GM18861 (cell line): ENCODE data around the gene LDLRAP1.

Source experiments
- ATAC-seq: cut with Tn5 transposase; IDR thresholded peaks from one replicate; pipeline ENCODE4 v1.9.1; 2021; ENCODE audit not compliant: unreplicated experiment

The LDLRAP1 gene

DNA sequence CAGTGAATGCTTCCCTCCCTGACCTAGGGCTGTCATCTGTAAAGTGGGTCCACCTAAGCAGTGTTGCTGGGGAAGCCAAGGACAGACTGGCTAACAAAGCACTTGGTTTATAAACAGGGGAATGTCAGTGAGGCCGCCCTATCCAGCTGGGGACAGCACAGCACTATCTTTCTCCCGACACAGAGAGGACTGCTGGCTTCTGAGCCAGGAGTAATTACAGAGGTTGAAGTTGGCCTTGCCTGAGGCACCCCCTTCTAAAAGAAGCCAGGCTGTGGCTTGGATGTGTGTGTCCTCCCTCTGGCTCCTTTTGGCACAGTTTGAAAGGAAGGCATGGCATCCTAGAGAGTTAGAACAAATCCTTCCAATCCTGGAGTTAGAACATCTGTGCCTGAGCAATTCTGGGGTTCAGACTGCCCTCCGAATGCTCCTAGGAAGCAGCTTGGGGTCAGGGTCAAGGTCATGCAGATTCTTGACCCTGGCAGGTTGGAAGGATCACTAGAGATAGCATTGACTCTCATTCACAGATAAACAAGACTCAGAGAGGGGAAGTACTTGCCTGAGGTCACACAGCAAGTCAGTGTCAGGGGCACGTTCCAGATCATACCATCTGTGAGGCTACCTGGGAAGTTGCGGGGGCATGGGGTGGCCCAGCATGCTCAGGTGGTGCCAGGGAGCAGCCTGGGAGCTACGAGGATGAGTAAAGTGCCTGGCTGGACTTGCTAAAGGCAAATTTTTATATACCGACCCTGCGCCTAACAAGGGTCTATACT is 1.3 kb upstream of the LDLRAP1 start:
- ATAC-seq: no peak

DNA sequence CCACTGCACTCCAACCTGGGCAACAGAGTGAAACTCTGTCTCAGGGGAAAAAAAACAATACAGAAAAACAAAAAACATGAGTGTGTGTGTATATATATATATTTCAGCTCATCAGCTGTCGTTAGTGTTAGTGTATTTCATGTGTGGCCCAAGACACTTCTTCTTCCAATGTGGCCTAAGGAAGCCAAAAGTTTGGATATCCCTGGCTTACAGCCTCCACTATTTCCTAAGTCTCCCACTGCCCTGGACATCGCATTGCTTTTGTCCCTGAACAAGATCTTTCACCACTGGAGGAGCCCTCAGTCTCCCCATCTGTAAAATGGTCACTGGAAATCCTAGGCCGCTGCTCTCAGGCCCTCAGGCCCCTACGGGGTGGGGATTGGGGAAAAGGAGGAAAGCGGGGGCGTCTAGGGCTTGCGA is 391 bp upstream of the LDLRAP1 start:
- ATAC-seq: no peak

DNA sequence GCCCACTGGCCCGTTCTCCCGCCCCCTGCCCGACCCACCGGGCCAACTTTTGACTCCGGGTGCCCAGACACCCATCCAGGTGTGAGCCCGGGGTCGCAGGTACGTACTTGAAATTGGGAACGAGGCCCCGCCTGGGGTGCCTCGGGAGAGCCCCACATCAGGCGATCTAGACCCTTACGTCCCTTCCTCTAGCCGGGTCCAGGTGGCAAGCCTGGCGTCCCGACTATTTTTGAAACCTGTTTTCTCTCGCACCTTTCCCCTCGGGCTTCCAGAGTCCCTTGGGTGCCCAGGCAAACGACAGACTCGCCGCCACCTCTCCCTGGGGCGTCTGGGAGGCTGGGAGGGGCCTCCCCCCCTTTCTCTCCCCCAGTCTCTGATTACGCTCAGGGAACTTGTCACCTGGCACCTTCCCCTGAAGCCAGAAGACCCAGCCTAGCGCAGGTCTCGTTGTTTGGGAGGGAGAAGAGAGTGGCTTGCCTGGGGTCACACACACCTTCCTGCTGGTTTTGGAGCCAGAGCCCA is 898 bp downstream of the LDLRAP1 start:
- no peak for ATAC-seq

DNA sequence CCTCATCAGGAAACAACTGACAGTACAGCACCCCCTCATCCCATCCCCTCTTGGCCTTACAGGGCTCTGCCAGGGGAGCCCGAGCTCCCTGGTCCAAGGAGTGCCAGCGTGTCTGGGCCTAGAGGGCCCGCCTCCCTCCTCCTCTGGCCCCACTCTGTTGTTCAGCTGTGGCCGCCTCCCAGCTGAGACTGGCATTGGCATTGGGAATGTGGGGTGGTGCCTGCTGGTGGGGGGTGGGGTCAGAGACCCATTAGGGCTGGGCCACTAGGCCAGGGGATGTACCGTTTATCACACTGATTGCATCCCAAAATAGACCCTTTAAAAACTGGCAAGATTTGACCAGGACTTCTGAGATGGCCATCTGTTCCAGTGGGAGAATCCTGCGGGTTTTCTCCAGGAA is 1.4 kb downstream of the LDLRAP1 start:
- ATAC-seq: no peak

DNA sequence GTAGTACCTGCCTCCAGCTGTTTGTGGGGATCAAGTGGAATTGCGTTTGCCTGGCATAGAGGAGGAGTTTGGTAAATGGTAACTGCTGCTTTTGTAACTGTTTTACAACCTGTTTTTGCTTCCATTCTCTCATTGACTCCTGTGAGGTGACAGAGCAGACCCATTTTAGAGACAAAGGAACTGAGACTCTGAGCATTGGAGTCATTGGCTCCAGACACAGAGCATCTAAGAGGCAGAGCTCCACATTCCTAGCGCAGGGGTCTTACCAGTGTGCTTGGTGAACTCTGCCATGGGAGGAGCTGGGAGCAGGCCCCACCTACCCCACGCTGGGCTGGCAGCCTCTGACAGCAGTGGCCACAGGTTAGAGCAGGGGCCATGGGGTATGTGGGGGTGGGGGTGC is 2.4 kb downstream of the LDLRAP1 start:
- no peak for ATAC-seq

DNA sequence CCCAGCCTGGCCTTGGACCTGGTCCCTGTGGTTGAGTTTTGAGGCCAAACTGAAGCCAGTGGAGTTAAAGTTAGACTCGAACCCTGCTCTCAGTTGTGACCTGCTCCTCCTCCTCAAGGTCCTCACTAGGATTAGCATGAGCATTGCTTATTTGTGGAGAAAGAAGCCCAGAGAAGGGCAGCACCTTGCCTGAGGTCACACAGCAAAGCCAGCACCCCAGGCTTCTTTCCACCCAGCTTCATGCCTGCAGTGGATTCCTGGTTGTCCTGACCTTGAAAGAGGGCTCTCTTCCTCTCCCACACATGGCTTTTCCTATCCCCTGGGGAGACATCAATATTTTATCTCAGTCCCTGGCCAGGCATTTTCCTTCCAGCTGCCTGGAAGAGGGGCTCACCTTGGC is 2.8 kb downstream of the LDLRAP1 start:
- no peak for ATAC-seq

DNA sequence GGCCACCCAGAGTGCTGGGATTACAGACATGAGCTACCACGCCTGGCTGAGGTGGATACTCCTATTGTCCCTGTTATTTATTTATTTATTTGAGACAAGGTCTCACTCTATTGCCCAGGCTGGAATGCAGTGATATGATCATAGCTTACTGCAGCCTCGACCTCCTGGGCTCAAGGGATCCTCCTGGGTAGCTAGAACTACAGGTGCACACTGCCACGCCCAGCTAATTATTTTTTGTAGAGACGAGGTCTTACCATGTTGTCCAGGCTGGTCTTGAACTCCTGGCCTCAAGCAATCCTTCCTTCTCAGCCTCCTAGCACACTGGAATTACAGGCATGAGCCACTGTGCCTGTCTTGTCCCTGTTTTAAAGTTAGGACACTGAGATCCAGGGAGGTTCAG is 5.2 kb downstream of the LDLRAP1 start:
- no peak for ATAC-seq

DNA sequence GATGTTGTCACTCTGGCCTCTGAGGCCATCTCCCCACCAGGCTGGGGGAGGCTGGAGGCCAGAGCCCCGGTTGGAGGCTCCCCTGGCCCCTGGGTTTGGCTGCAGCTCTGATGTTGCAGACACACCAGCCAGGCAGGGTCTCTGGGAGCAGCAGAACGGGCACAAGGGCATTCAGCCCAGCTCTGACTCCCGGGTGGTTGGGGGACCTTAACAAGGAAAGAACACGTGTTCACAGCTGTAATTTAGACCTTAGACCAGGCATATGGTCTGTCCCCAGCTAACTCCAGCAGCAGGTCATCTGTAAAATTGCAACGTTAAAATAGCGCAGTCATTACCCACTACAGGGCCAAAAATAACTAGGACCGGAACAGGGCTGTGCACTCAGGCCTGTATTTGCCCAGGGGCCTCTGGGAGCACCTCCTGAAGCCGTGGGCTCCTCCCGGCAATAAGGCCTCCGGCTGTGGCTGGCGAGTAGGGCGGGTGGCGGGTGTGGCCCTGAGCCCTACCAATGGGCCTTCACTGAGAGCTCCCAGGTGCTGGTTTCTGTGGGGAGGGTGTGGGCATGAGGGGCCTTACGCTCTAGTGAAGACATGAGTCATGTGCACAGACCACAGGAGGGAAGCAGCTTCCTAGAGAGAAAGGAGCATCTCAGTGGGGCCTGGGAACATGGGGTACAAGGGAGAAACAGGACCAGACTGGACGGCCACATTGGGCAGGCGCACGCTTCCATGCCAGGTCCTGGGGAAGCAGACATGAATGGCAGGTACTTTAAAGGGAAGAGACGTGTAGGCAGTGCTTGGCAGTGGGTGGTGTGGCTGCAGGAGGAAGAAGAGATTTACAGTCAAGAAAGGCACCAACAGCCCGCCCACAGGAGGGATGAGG is 6.1 kb downstream of the LDLRAP1 start:
- peak; percentile 81 for ATAC-seq

DNA sequence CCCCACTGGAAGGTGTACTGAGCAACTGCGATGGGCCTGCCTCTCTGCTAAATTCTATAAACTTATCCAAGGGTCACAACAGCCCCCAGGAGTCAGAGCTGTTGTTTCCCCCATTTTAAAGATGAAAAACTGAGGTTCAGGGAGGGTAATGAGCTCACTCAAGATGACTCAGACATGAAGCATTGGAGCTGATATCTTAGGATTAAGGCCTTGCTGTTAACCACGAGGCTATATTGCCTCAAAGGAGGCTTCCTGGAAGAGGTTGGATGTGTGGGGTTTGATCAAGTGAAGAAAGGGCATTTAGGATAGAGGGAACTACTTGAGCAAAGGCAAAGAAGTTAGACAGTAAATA is 6.7 kb downstream of the LDLRAP1 start:
- ATAC-seq: no peak

DNA sequence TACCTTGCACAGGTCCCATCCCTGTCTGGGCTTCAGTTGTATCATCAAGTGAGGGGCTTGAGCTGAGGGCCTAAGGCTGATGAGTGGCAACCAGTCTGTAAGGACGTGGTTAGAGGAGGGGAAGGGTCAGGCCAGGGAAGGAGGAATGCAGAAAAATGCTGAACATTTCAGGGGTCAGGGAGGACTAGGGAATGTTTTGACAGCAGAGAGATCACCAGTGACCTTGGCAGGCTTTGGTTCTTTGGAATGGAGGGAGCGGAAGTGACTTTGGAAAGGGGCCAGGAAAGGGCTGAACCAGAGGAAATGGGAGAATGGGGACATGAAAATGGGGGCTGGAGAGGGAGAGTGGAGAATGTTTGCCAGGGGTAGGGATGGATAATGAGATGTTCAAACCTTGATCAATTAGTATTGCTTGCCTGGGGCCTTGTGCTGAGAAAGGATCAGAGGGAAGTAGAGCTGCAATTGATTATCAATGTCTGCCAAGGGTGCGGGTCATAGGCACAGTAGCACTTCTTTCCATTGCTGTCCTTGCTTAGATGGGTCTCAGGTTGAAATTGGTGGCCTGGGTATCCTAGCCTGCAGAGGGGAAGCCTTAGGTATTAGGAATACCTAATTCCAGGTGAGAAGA is 7.4 kb downstream of the LDLRAP1 start:
- ATAC-seq: no peak

DNA sequence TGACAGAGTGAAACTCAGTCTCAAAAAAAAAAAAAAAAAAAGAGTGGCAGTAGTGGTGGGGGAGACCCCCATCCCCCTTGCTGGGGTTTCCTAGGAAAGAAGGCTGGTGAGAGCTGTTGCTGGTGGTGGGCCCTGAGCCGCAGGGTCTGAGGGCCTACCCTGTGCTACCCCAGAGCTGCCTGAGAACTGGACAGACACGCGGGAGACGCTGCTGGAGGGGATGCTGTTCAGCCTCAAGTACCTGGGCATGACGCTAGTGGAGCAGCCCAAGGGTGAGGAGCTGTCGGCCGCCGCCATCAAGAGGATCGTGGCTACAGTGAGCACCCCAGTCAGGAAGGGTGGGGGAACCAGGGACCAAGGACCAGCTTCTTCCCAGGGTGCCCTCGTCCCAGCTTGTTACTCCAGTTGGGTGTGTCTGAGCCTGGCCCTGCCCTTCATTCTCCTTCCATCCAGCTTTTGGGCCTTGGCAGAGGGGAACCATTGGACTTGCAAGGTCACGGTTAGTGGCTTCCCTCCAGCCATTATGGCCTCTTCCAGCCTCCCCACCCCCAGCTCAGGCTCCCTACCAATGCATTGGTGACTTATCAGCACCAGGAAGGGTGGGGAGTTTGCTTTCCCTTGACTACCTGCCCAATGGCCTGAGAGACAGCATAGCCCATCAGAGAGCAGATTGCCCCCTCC is 10.5 kb downstream of the LDLRAP1 start:
- no peak for ATAC-seq

DNA sequence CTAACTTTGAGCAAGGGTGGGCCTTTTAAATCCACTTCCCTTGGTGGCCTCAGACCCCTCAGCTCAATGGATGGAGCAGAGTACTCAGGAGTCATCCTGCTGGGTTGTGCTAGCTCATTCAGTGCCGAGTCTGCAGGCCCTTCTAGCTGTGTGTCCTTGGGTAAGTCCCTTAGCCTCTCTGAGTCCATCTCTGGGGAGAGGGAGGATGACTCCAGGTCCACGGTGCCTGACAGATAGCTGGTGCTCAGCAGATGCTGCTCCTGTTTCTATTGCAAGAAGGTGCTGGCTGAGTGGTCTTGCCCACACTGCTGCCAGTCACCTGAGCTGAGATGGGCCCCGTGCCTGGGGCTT is 11.0 kb downstream of the LDLRAP1 start:
- no peak for ATAC-seq

DNA sequence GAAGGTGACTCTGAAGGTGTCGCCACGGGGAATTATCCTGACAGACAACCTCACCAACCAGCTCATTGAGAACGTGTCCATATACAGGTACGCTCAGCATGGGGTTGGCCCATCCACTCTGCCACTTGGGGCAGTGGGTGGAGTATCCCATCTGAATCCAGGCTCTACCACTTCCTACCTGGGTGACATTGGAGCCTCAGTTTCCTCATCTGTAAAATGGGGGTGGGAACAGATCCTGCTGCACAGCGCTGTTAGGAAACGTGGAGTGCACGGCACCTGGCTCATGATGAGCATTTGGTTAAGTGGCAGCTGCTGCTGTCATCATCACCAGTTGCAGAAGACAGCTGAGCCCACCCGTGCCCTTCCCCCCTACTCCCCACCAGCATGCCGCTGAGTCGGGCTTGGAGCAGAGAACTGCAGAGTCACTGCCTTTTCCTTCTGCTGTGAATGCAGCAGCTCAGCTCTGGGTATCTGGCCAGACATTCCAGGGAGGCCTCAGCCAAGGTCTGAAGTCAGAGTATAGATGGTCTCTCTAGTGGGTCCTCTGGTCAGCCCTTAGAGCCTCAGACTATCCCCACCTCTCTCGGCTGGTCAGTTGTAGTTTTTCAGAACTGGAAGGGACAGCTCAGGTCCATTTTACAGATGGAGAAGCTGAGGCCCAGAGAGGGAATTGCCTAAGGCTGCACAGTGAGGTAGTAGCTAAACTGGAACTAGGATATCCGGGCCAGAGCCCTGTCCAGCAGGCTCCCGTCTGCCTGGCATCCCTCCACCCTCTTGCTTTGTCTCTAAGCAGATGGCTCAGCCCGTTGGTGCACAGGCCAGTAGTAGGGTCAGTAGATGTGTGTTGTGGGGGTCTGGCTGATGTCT is 11.7 kb downstream of the LDLRAP1 start:
- no peak for ATAC-seq

DNA sequence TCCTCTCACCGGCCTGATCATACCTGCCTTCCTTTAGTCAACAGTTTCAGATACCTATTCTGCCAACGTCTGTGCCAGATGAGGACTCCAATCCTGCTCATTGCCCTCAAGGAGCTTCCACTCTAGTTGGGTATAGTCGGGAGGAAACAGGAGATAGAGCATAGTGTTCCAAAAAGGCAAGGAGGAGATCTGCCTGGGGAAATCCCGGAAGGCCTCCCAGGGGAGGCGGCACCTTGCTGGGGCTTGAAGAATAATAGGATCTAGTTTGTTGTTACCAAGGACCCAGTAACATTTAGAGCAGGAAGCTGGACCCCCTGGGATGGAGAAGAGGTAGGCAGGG is 12.3 kb downstream of the LDLRAP1 start:
- no peak for ATAC-seq

DNA sequence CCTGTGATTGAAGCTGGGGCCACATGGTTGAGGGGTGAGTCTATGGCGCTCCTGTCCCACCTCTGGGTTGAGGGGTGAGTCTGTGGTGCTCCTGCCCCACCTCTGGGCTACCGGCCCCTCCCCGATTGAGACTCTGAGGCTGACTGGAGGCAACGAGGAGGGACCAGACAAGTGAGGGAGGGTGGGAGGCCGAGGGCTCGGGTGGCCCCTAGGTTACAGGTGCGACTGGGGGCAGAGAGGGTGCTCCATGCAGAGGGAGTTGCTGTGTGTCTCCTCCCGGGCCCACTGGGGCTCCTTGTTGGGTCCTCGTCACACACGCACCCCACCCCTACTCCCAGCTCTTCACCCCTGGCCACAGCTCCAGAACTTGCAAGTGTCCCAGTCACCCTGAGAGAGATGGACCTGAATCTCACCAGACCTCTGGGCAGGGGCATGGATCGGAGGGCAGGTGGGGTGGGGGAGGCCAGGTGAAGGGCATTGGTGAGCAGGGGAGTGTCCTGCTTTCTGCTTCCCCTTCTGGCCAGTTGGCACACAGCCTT is 12.8 kb downstream of the LDLRAP1 start:
- no peak for ATAC-seq

DNA sequence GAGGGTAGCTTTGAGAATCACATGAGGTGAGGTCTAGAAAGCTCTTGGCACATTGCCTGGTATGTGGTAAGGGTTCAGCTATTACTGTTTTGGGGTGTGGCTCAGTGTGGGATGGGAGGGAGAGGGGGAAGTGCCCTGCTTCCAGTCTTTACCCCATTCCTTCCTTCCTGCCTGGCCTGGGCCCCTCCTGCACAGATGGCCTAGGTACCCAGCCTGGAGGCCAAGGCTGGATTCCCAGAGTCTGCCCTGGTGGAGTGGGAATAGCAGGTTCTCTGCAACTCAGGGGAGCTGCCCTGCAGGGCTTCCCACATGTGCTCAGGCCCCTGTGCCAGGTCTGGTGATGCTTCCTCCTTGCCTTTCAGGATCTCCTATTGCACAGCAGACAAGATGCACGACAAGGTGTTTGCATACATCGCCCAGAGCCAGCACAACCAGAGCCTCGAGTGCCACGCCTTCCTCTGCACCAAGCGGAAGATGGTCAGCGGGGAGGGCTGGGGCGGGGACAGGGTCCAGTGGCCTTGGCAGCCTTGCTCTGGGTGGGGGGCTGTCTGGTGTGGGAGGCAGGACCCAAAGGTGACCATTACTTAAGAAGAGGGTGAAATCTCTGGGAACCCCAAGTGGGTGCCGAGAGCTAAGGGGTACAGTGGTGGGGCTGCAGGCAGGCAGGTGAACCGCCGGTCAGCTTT is 13.5 kb downstream of the LDLRAP1 start:
- no peak for ATAC-seq

DNA sequence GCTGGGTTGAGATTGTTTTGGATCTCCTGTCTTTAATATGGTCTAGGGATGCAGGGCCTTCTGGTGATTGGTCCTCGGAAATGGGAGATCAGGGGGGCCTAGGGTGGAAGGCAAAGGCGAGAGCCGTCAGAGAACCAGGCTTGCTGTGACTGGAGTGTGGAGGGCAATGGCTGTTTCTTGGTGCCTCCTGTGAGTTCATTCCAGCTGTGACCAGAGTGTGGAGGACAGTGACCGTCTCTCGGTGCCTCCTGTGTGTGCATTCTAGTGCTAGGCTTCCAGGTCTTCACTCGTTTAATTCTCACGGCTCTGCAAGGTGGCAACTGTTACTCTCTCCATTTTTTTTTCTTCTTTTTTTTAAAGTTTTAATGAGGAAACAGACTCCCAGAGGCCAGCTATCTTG is 14.1 kb downstream of the LDLRAP1 start:
- ATAC-seq: no peak

DNA sequence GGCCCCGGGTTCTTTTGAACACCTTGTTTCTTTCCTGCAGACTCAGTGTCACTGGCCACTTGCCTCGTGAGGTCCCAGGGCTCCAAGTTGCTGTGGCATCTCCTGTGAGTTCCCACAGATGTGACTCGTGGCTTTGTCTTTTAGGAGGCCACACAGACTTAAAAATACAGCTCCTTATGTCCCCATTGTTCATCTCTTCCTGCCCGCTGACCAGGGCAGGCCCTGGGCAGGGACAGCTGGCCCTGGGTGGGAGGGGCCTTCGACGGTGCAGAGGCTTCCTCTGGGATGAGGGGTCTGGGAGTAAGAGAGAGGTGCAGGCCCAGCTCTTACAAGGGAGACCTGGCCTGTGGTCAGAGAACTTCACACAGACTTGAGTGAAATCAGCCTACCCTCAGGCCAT is 15.6 kb downstream of the LDLRAP1 start:
- no peak for ATAC-seq

DNA sequence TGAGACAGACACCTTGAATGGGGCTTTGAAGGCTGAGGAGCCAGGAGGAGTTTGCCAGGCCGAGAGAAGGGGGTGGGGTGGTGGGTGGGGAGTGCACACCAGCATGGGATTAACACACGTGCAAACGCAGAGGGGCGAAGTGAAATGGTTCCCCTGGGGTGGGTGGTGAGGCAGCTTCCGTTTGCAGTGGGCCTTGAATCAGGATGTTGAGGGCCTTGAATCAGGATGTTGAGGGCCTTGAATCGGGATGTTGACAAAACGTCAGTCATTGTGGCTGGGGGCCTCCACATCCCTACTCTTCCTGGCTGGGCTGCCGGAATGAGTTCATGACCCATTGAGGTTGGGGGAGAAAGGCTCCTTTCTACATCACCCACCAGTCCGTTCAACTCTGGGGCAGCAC is 16.6 kb downstream of the LDLRAP1 start:
- ATAC-seq: no peak

DNA sequence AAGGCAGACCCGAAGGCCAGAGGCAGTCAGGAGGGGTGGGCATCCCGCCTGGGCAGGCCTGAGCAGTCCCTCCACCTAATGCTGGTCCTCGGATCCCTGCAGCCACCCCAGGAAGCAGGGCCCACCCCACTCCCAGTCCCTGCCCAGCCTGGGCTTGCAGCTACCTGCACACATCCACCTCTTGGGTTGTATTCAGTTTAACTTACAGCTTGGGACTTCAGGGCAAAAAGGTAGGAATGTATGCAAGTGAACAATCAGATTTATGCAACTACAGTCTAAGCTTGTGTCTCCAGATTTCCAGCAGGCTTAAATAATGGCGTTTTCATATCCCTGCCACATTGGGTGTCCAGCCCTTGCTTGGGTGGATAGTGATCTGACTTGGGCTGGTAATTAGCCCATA is 17.4 kb downstream of the LDLRAP1 start:
- no peak for ATAC-seq
